ENCODE data around the gene OLIG2.

The OLIG2 gene

GRCh38 chr21:33033094-33033951, 7.6 kb downstream of the OLIG2 start:
- Mint-ChIP-seq H3K4me3 (no peak overlapping the region), H3K4me1 (peaks cover 8% of the 10 kb centered on the region), H3K27me3 (peaks cover 33% of the 10 kb centered on the region), H3K27ac (no peak overlapping the region), H3K36me3 (no peaks in the 10 kb centered on the region), H3K9me3 (no peaks in the 10 kb centered on the region)
- ATAC-seq (ENCODE audit: low read depth) (no peak), DNase-seq (ENCODE audit: low spot score in 2 of 2) (no peak)

GRCh38 chr21:33033961-33034413, 8.3 kb downstream of the OLIG2 start:
- H3K27ac Mint-ChIP-seq, result no peak overlapping the region
- peaks cover 34% of the 10 kb centered on the region for H3K27me3 Mint-ChIP-seq
- no peak overlapping the region for H3K4me3 Mint-ChIP-seq
- DNase-seq (ENCODE audit: low spot score in 2 of 2), result no peak
- peaks cover 6% of the 10 kb centered on the region for H3K4me1 Mint-ChIP-seq
- ATAC-seq (ENCODE audit: low read depth), result no peak
- H3K9me3 Mint-ChIP-seq, result no peaks in the 10 kb centered on the region
- H3K36me3 Mint-ChIP-seq, result no peaks in the 10 kb centered on the region

GRCh38 chr21:33035147-33035546, 9.4 kb downstream of the OLIG2 start:
- no peak for DNase-seq (ENCODE audit: low spot score in 2 of 2)
- Mint-ChIP-seq H3K27me3 (peaks cover 26% of the 10 kb centered on the region), H3K27ac (no peak overlapping the region), H3K9me3 (no peaks in the 10 kb centered on the region), H3K4me3 (no peak overlapping the region), H3K36me3 (no peaks in the 10 kb centered on the region), H3K4me1 (peaks cover 6% of the 10 kb centered on the region)
- no peak for ATAC-seq (ENCODE audit: low read depth)

GRCh38 chr21:33036430-33037162, 10.9 kb downstream of the OLIG2 start:
- Mint-ChIP-seq H3K9me3 (peaks cover 2% of the 10 kb centered on the region), H3K4me1 (peaks cover 6% of the 10 kb centered on the region), H3K27me3 (peaks cover 28% of the 10 kb centered on the region), H3K36me3 (no peaks in the 10 kb centered on the region), H3K27ac (no peak overlapping the region), H3K4me3 (no peak overlapping the region)
- ATAC-seq (ENCODE audit: low read depth) (no peak), DNase-seq (ENCODE audit: low spot score in 2 of 2) (no peak)

GRCh38 chr21:33037501-33037900, 11.8 kb downstream of the OLIG2 start:
- no peak overlapping the region for H3K27ac Mint-ChIP-seq
- H3K4me1 Mint-ChIP-seq, result peaks cover 6% of the 10 kb centered on the region
- no peaks in the 10 kb centered on the region for H3K36me3 Mint-ChIP-seq
- ATAC-seq (ENCODE audit: low read depth) (no peak), DNase-seq (ENCODE audit: low spot score in 2 of 2) (no peak)
- no peak overlapping the region for H3K4me3 Mint-ChIP-seq
- H3K27me3 Mint-ChIP-seq, result peaks cover 30% of the 10 kb centered on the region
- H3K9me3 Mint-ChIP-seq, result peaks cover 2% of the 10 kb centered on the region

- no peak overlapping the region for H3K4me3 Mint-ChIP-seq
- H3K9me3 Mint-ChIP-seq, result peaks cover 2% of the 10 kb centered on the region
- H3K27ac Mint-ChIP-seq, result no peak overlapping the region
- ATAC-seq (ENCODE audit: low read depth), result no peak
- H3K27me3 Mint-ChIP-seq, result peaks cover 28% of the 10 kb centered on the region
- H3K4me1 Mint-ChIP-seq, result peaks cover 6% of the 10 kb centered on the region
- no peaks in the 10 kb centered on the region for H3K36me3 Mint-ChIP-seq
- no peak for DNase-seq (ENCODE audit: low spot score in 2 of 2)
These were observed 13.8 kb downstream of the OLIG2 start for GRCh38 chr21:33039536-33039935.

- DNase-seq (ENCODE audit: low spot score in 2 of 2) (no peak), ATAC-seq (ENCODE audit: low read depth) (no peak)
- Mint-ChIP-seq H3K27me3 (peaks cover 26% of the 10 kb centered on the region), H3K36me3 (no peaks in the 10 kb centered on the region), H3K4me1 (peaks cover 6% of the 10 kb centered on the region), H3K4me3 (no peak overlapping the region), H3K27ac (no peak overlapping the region), H3K9me3 (peaks cover 2% of the 10 kb centered on the region)
These were observed 14.5 kb downstream of the OLIG2 start for GRCh38 chr21:33040215-33040614.

GRCh38 chr21:33041981-33042380, 16.2 kb downstream of the OLIG2 start:
- H3K36me3 Mint-ChIP-seq, result no peaks in the 10 kb centered on the region
- no peak overlapping the region for H3K4me3 Mint-ChIP-seq
- no peak overlapping the region for H3K27ac Mint-ChIP-seq
- peaks cover under 1% of the 10 kb centered on the region for H3K4me1 Mint-ChIP-seq
- ATAC-seq (ENCODE audit: low read depth) (no peak), DNase-seq (ENCODE audit: low spot score in 2 of 2) (no peak)
- H3K27me3 Mint-ChIP-seq, result peaks cover 24% of the 10 kb centered on the region
- H3K9me3 Mint-ChIP-seq, result peaks cover 2% of the 10 kb centered on the region

GRCh38 chr21:33042812-33043211, 17.1 kb downstream of the OLIG2 start:
- Mint-ChIP-seq H3K27ac (no peak overlapping the region), H3K9me3 (peaks cover 2% of the 10 kb centered on the region), H3K36me3 (no peaks in the 10 kb centered on the region), H3K27me3 (peaks cover 25% of the 10 kb centered on the region), H3K4me1 (no peaks in the 10 kb centered on the region), H3K4me3 (no peak overlapping the region)
- DNase-seq (ENCODE audit: low spot score in 2 of 2) (no peak), ATAC-seq (ENCODE audit: low read depth) (no peak)

- peaks cover 23% of the 10 kb centered on the region for H3K27me3 Mint-ChIP-seq
- no peaks in the 10 kb centered on the region for H3K9me3 Mint-ChIP-seq
- no peak overlapping the region for H3K27ac Mint-ChIP-seq
- no peaks in the 10 kb centered on the region for H3K36me3 Mint-ChIP-seq
- no peak for ATAC-seq (ENCODE audit: low read depth)
- no peak overlapping the region for H3K4me3 Mint-ChIP-seq
- no peak for DNase-seq (ENCODE audit: low spot score in 2 of 2)
- peaks cover 2% of the 10 kb centered on the region for H3K4me1 Mint-ChIP-seq
These were observed 20.7 kb downstream of the OLIG2 start for GRCh38 chr21:33046455-33046854.

- H3K27me3 Mint-ChIP-seq, result peaks cover 20% of the 10 kb centered on the region
- ATAC-seq (ENCODE audit: low read depth), result no peak
- H3K9me3 Mint-ChIP-seq, result no peaks in the 10 kb centered on the region
- no peak overlapping the region for H3K27ac Mint-ChIP-seq
- no peaks in the 10 kb centered on the region for H3K36me3 Mint-ChIP-seq
- no peak overlapping the region for H3K4me3 Mint-ChIP-seq
- H3K4me1 Mint-ChIP-seq, result peaks cover 2% of the 10 kb centered on the region
- no peak for DNase-seq (ENCODE audit: low spot score in 2 of 2)
These were observed 21.5 kb downstream of the OLIG2 start for GRCh38 chr21:33047231-33047630.

GRCh38 chr21:33051925-33052324, 26.2 kb downstream of the OLIG2 start:
- no peak overlapping the region for H3K4me3 Mint-ChIP-seq
- peaks cover 20% of the 10 kb centered on the region for H3K27me3 Mint-ChIP-seq
- H3K9me3 Mint-ChIP-seq, result no peaks in the 10 kb centered on the region
- H3K36me3 Mint-ChIP-seq, result no peaks in the 10 kb centered on the region
- ATAC-seq (ENCODE audit: low read depth) (no peak), DNase-seq (ENCODE audit: low spot score in 2 of 2) (no peak)
- peaks cover 2% of the 10 kb centered on the region for H3K4me1 Mint-ChIP-seq
- no peak overlapping the region for H3K27ac Mint-ChIP-seq

- Mint-ChIP-seq H3K27ac (no peak overlapping the region), H3K9me3 (no peaks in the 10 kb centered on the region), H3K4me1 (peaks cover 2% of the 10 kb centered on the region), H3K36me3 (no peaks in the 10 kb centered on the region), H3K27me3 (peaks cover 15% of the 10 kb centered on the region), H3K4me3 (no peak overlapping the region)
- no peak for ATAC-seq (ENCODE audit: low read depth)
- no peak for DNase-seq (ENCODE audit: low spot score in 2 of 2)
These were observed 28.2 kb downstream of the OLIG2 start for GRCh38 chr21:33053951-33054350.

- Mint-ChIP-seq H3K4me3 (no peak overlapping the region), H3K27ac (no peak overlapping the region), H3K9me3 (no peaks in the 10 kb centered on the region), H3K4me1 (no peaks in the 10 kb centered on the region), H3K36me3 (no peaks in the 10 kb centered on the region), H3K27me3 (peaks cover 17% of the 10 kb centered on the region)
- no peak for DNase-seq (ENCODE audit: low spot score in 2 of 2)
- no peak for ATAC-seq (ENCODE audit: low read depth)
These were observed 30.3 kb downstream of the OLIG2 start for GRCh38 chr21:33055991-33056390.

Measured in memory B cell (primary cell).